A549 treated with ZK216348 at 1 μM for 4 hours (cell line): ENCODE measurements around the gene OBP2A. TPM values are rescaled to one million over a fixed set of nuclear protein-coding genes. Genes with fewer than 3 reads are reported as not detected.

Experiments
- total RNA-seq: library from RNA; stranded (reverse); fragments of 200-300 nt; extraction: Qiagen RNA extraction; gene quantifications from 5 replicates; pipeline ENCODE4 v1.2.3, GENCODE V29; 2022; ENCODE audit warnings: low read depth

Gene OBP2A, protein sequence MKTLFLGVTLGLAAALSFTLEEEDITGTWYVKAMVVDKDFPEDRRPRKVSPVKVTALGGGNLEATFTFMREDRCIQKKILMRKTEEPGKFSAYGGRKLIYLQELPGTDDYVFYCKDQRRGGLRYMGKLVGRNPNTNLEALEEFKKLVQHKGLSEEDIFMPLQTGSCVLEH
- total RNA-seq, result not detected in 5 replicates

GRCh38 chr9:135545646-135546176 lies at the start of gene OBP2A:
Gene OBP2A (plus strand): TSS chr9:135546126. CDS start chr9:135546181, 55 bp downstream.

GRCh38 chr9:135500525-135501260 lies 45.2 kb upstream of the OBP2A start, which contains the start of gene MRPS2:
Gene MRPS2 (plus strand): TSS chr9:135500682. CDS start chr9:135500711, 29 bp downstream.

GRCh38 chr9:135520916-135521607 lies 24.9 kb upstream of the OBP2A start, which contains the start of gene LCN1:
Gene LCN1 (plus strand): TSS chr9:135521440. CDS start chr9:135521498, 58 bp downstream.

DNA sequence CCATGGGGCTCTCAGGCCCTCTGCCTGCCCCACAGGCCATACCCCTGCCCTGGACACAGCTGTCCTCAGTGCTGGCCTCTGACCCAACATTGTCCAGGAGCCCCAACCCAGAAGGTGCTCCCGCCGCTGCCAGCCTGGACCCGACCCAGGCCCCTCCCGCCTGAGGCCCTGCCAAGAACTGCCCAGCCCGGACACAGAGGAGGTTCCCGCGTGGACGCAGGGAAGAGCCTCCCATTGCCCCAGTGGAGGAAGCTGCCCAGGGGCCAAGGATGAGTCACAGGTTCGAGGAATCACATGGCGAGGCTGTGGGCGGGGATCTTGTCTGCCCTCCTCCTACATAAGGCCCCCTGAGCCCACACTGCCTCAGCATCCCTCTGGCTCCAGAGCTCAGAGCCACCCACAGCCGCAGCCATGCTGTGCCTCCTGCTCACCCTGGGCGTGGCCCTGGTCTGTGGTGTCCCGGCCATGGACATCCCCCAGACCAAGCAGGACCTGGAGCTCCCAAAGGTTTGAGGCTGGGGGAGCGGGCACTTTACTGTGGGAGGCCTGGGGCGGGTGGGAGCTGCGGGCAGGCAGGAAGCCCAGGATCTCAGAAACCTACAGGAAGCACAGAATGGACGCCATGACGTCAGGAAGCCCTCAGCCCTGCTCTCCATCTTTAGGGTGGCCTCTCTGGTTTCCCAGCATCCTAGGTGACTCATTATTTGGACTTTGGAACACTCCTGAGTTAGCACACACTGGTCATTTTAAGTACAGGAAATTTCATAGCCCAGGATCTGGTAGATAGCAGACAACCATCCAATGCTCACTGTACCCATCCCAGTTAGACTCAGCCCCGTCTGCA lies 15.7 kb downstream of the OBP2A start, which contains the start of gene PAEP:
Gene PAEP, plus strand, starts transcription at position 366 of the 844 bp plus-strand sequence.

Other genes starting within 250 kb of the OBP2A start
- gene PPP1R26, start 66.3 kb upstream of the OBP2A start, total RNA-seq, result 10.5 to 21.5 TPM (median 20.0 TPM) in 5 replicates
- gene MRPS2, start 45.4 kb upstream of the OBP2A start, total RNA-seq, result 82.9 to 136 TPM (median 127 TPM) in 5 replicates
- 0.53 TPM in 1 of 5 replicates, not detected in the others for gene LCN1, start 24.7 kb upstream of the OBP2A start, total RNA-seq
- gene PAEP, start 15.6 kb downstream of the OBP2A start, total RNA-seq, result 0.20 to 0.41 TPM in 2 of 5 replicates, not detected in the others
- gene GLT6D1, start 93.4 kb downstream of the OBP2A start, total RNA-seq, result not detected in 5 replicates
- gene LCN9, start 117.2 kb downstream of the OBP2A start, total RNA-seq, result not detected in 5 replicates
- not detected in 5 replicates for gene SOHLH1, start 153.4 kb downstream of the OBP2A start, total RNA-seq
- gene KCNT1, start 156.1 kb downstream of the OBP2A start, total RNA-seq, result not detected in 5 replicates